Endothelial cell of umbilical vein (primary cell): ENCODE data around the gene DAPK2. TPM values are rescaled to one million over a fixed set of nuclear protein-coding genes. Genes with fewer than 3 reads are reported as not detected.

ENCODE experiments used
- BruUV-seq: library from RNA; stranded (reverse); fragments of 400-500 nt; replicated peaks from 2 replicates; lab custom pipeline; 2021; lab: Mats Ljungman, UMichigan
- CTCF ChIA-PET: fragments of 300-600, 350-600 bp; sonication (Branson Sonifier 250); formaldehyde crosslinking; loops from one replicate; lab custom pipeline; 2021; ENCODE audit warnings: antibody characterized with exemption, inconsistent platforms; lab: Charles Lee
- POLR2A ChIA-PET: fragments of 300-600, 350-600 bp; sonication (Branson Sonifier 250); formaldehyde crosslinking; loops from one replicate; lab custom pipeline; 2021; ENCODE audit warnings: antibody characterized with exemption, inconsistent platforms; lab: Charles Lee
- DNase-seq: peaks from one replicate; pipeline ENCODE4 v3.0.0-alpha.2; 2011; ENCODE audit warnings: low read depth, low spot score
- FAIRE-seq: peaks from 2 replicates; lab custom pipeline; 2011; peaks lifted over from hg19 to GRCh38; lab: Jason Lieb, UNC
- H2AFZ ChIP-seq: 2 replicates; pipeline ENCODE4 v1.6.0; 2012; ENCODE audit warnings: low read depth, low read length, control low read depth, inconsistent platforms
- H3K27ac ChIP-seq: 2 replicates; pipeline ENCODE4 v1.5.1; 2011; ENCODE audit warnings: low read depth, mild to moderate bottlenecking, control low read depth, low read length, moderate library complexity; ENCODE audit not compliant: insufficient read depth
- H3K27me3 ChIP-seq, 2 experiments: 2 replicates each; pipeline versions ENCODE4 v1.6.0 to v1.6.1; 2011; ENCODE audit warnings: low read length in 2 of 2, mixed read lengths in 1 of 2; ENCODE audit not compliant: control insufficient read depth in 2 of 2, insufficient read depth in 2 of 2
- H3K36me3 ChIP-seq, 2 experiments: 2 replicates in 1 of 2; 3 replicates in 1 of 2; pipeline ENCODE4 v1.5.1; 2011; ENCODE audit warnings: low read length in 2 of 2, mild to moderate bottlenecking in 1 of 2, moderate library complexity in 1 of 2; ENCODE audit not compliant: control insufficient read depth in 2 of 2, insufficient read depth in 2 of 2; ENCODE audit errors: extremely low read depth in 1 of 2
- H3K4me1 ChIP-seq: 3 replicates; pipeline ENCODE4 v1.5.1; 2011; ENCODE audit warnings: mild to moderate bottlenecking, low read length; ENCODE audit not compliant: control insufficient read depth, insufficient read depth; ENCODE audit errors: extremely low read depth
- H3K4me2 ChIP-seq: 2 replicates; pipeline ENCODE4 v1.6.1; 2011; ENCODE audit warnings: low read length, control low read depth, mixed read lengths; ENCODE audit not compliant: insufficient read depth
- H3K4me3 ChIP-seq, 3 experiments: fragments of 200-600 bp in 1 of 3; sonication (generic), shearing (Covaris generic) in 1 of 3; replicated peaks in 1 of 3; 2 replicates each; pipeline ENCODE4 v1.5.1; 2011 to 2016; ENCODE audit warnings: control low read depth in 3 of 3, low read length in 3 of 3, mild to moderate bottlenecking in 2 of 3, inconsistent platforms in 1 of 3, low read depth in 1 of 3, moderate library complexity in 1 of 3; ENCODE audit not compliant: insufficient read depth in 1 of 3
- H3K79me2 ChIP-seq: 2 replicates; pipeline ENCODE4 v1.6.0; 2012; ENCODE audit warnings: low read length, inconsistent platforms; ENCODE audit not compliant: control insufficient read depth, insufficient read depth
- H3K9ac ChIP-seq: replicated peaks from 2 replicates; pipeline ENCODE3; 2011; ENCODE audit warnings: low read length, control low read depth; ENCODE audit not compliant: insufficient read depth; ENCODE audit errors: extremely low read depth
- H3K9me1 ChIP-seq: replicated peaks from 3 replicates; pipeline ENCODE4 v1.6.0; 2011; ENCODE audit warnings: mild to moderate bottlenecking, low read length; ENCODE audit not compliant: control insufficient read depth, insufficient read depth; ENCODE audit errors: extremely low read depth
- H3K9me3 ChIP-seq: replicated peaks from 2 replicates; pipeline ENCODE4 v1.5.1; 2012; ENCODE audit warnings: low read length, inconsistent platforms; ENCODE audit not compliant: control insufficient read depth, insufficient read depth
- H4K20me1 ChIP-seq: replicated peaks from 2 replicates; pipeline ENCODE3; 2011; ENCODE audit warnings: mild to moderate bottlenecking, low read length; ENCODE audit not compliant: control insufficient read depth, insufficient read depth; ENCODE audit errors: extremely low read depth
- CTCF ChIP-seq, 2 donors: IDR thresholded peaks; 1 replicate in 1 of 2; 2 replicates in 1 of 2; pipeline ENCODE4 v1.5.1; 2011; ENCODE audit warnings: low read length in 2 of 2, mild to moderate bottlenecking in 2 of 2, moderate library complexity in 2 of 2, control low read depth in 1 of 2, inconsistent platforms in 1 of 2, low read depth in 1 of 2; ENCODE audit not compliant: insufficient read depth in 1 of 2; ENCODE audit errors: extremely low read depth in 1 of 2
- EZH2 ChIP-seq: IDR thresholded peaks from 2 replicates; pipeline ENCODE4 v1.6.1; 2012; ENCODE audit warnings: borderline replicate concordance, low read depth, mild to moderate bottlenecking, moderate library complexity, low read length, inconsistent platforms; ENCODE audit not compliant: severe bottlenecking
- FOS ChIP-seq: IDR thresholded peaks from 2 replicates; pipeline ENCODE4 v1.6.1; 2011; ENCODE audit warnings: mild to moderate bottlenecking, low read length, moderate library complexity, borderline replicate concordance; ENCODE audit not compliant: insufficient read depth
- GATA2 ChIP-seq: IDR thresholded peaks from 2 replicates; pipeline ENCODE4 v1.7.0; 2011; ENCODE audit warnings: low read depth, mild to moderate bottlenecking, moderate library complexity, mixed read lengths, low read length; ENCODE audit not compliant: insufficient read length, insufficient read depth
- JUN ChIP-seq: IDR thresholded peaks from 2 replicates; pipeline ENCODE4 v1.6.1; 2011; ENCODE audit warnings: borderline replicate concordance, low read depth; ENCODE audit not compliant: insufficient read length, insufficient read depth
- MAX ChIP-seq: IDR thresholded peaks from 2 replicates; pipeline ENCODE4 v1.6.1; 2011; ENCODE audit not compliant: insufficient read depth, insufficient read length
- MYC ChIP-seq: IDR thresholded peaks from one replicate; pipeline ENCODE4 v1.6.1; 2011; ENCODE audit warnings: mild to moderate bottlenecking, low read depth, low read length
- POLR2A ChIP-seq: IDR thresholded peaks from 2 replicates; pipeline ENCODE4 v1.6.1; 2012; ENCODE audit warnings: low read depth, mild to moderate bottlenecking, control low read depth, low read length
- POLR2AphosphoS5 ChIP-seq: IDR thresholded peaks from 2 replicates; pipeline ENCODE4 v1.6.1; 2012; ENCODE audit warnings: low read depth, mild to moderate bottlenecking, control low read depth, low read length, moderate library complexity; ENCODE audit not compliant: insufficient read depth
- dilution Hi-C: fragments of 300-500 bp; cut with MboI; formaldehyde crosslinking; loops from one replicate; pipeline ENCODE4 v1.15.0; 2019; ENCODE audit warnings: low sequenced_read_pairs; ENCODE audit not compliant: extremely low pct_ligation_motif_present
- intact Hi-C: fragments of 100-400 bp; cut with micrococcal nuclease; formaldehyde crosslinking; loops from one replicate; pipeline ENCODE4 v1.10.0; 2022
- polyA plus RNA-seq, 4 experiments: library from polyadenylated mRNA; depleted of rRNA in 3 of 4; stranded (reverse) in 3 of 4; unstranded in 1 of 4; fragments of >200 nt; gene quantifications; 2 replicates each; pipeline versions ENCODE4 v1.2.1 to v1.2.3, GENCODE V29; 2011 to 2012; ENCODE audit warnings: missing spikeins in 1 of 4
- total RNA-seq: library from RNA; stranded (reverse); gene quantifications from 2 replicates; pipeline ENCODE4 v1.2.3, GENCODE V29; 2021

Gene DAPK2
- total and polyA plus RNA-seq, 2 donors (not counting 3 experiments of a cell fraction or from before 2014, with no cell fraction given): 2.8 to 6.7 TPM

- POLR2A ChIA-PET: no interaction called here
- dilution Hi-C loops (no loop called here), intact Hi-C loops (no loop called here)
- CTCF ChIA-PET: interaction anchor here (0.6 to 3.6 kb wide), 5 partner anchors 99 to 578 kb away, joined by 3 to 96 read pairs (median 3); no protein-coding TSS in a partner anchor
- Histone ChIP-seq H3K9me1 (no peaks in the 10 kb centered on the region), H3K36me3 (no peaks in the 10 kb centered on the region), H3K79me2 (no peaks in the 10 kb centered on the region), H2AFZ (no peak overlapping the region), H3K9me3 (no peaks in the 10 kb centered on the region), H3K4me1 (peaks cover 6% of the 10 kb centered on the region), H3K27ac (no peak overlapping the region), H3K4me3 (no peak overlapping the region), H3K9ac (no peak overlapping the region), H3K4me2 (no peak overlapping the region), H4K20me1 (no peaks in the 10 kb centered on the region), H3K27me3 (peaks cover 23 to 28% of the 10 kb centered on the region in 2 experiments)
- TF ChIP-seq MAX (no peak), GATA2 (no peak), FOS (no peak), CTCF (IDR thresholded peaks at IDR 0.05; ENCODE audit: extremely low read depth in 1 of 2, insufficient read depth in 1 of 2, low read depth in 1 of 2, low read length in 2 of 2) (no peak), EZH2 (no peak), JUN (no peak), POLR2AphosphoS5 (no peak), POLR2A (no peak), MYC (no peak)
- FAIRE-seq (no peak), DNase-seq (no peak)
- no TSS peak for BruUV-seq
These were observed 1.8 kb downstream of the DAPK2 start for GRCh38 chr15:64044300-64045100.
